LHCN-M2 (cell line): ENCODE data around the gene DRAP1. TPM values are rescaled to one million over a fixed set of nuclear protein-coding genes. Genes with fewer than 3 reads are reported as not detected.
"Not testable (repeated sequence)": the region's sequence is repeated elsewhere in the genome, so short reads cannot be mapped to it uniquely, and the experiment has no call there.

Experiments
- DNase-seq: peaks from one replicate; pipeline ENCODE4 v3.0.0-alpha.2; 2012; ENCODE audit warnings: low read depth
- total RNA-seq: library from RNA; depleted of rRNA; stranded (reverse); fragments of >200 nt; gene quantifications from 2 replicates; pipeline ENCODE4 v1.2.3, GENCODE V29; 2014

Gene DRAP1
- total RNA-seq, 1 experiment from 2014 or later, result 383 TPM

DNA sequence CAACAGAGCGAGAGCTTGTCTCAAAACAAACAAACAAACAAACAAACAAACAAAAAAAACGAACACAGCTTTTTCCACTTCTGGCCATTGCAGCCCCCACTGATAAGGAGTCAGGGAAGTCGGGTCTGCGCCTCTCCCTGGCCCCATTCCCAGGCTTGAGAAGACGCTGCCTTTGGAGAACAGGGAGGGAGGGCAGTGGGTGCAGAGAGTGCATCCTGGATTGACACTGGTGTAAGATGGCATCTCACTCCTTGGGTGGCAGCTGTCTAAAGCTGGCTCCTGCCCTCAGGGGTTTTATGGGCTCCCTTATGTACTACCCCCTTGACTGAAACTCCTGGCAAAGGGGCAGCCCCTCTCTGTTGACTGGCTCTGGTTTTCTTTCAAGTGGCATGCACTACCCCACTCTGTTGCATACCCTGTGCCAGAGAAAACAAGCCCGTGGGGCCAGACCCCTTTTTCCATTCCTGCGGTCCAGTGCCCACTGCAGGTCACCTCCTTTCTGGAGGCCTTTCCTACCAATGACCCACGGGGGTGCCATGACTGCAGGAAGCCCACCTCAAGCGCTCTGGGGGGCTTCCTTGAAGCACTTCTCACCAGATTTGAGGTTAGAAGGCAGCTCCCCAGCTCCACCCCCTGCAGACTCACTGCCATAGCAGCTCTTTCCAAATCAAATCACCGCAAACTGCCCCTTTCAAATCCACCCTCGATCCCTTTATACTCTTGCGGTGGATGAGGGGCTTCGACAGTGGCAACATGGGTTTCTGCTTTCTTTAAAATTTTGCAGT is 12.7 kb downstream of the DRAP1 start:
- no peak for DNase-seq

DNA sequence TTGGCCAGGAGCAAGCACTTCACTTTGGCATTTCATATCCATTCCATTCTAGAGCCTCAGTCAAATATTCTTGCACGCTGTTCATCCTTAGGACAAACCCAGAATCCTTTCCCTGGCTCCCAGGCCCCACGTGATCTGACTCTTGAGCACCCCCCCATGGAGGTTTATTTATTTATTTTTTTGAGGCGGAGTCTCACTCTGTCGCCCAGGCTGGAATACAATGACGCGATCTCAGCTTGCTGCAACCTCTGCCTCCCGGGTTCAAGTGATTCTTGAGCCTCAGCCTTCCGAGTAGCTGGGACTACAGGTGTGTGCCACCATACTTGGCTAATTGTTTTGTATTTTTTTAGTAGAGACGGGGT is 13.3 kb downstream of the DRAP1 start:
- no peak for DNase-seq

DNA sequence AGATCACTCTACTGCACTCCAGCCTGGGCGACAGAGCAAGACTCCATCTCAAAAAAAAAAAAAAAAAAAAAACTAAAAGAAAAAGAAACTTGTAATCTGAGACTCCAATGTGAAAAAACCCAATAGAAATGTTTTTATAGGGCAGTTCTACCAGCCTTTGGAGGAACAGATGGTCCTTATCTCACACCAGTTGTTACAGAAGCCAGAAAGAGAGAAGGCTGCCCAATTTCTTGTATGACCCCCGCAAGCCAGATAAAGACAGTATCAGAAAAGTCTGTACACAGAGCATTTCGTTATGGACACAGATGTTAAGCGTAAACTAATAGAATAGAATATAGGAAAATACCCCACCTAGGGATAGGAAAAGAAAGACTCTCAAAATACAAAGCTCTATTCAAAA is 14.8 kb downstream of the DRAP1 start:
- DNase-seq, result peak; percentile 55

DNA sequence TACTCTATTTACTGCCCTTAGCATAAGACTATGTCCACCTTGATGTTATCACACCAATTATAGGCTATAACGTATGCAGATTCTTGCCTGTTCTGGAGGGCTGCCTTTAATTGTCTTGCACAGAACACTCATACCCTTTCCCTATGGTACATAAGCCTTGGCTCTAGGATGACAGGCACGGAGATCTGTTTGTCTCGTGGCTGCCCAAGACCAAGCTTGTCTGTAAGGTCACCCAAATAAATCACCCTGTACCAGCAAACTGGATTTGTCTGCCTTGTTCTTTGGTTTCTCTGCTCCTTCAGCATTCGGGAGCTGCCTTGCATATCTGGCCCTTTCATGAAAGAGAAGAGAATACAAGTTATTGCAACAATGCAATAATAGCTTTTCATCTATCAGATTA is 18.5 kb downstream of the DRAP1 start:
- DNase-seq, result no peak

DNA sequence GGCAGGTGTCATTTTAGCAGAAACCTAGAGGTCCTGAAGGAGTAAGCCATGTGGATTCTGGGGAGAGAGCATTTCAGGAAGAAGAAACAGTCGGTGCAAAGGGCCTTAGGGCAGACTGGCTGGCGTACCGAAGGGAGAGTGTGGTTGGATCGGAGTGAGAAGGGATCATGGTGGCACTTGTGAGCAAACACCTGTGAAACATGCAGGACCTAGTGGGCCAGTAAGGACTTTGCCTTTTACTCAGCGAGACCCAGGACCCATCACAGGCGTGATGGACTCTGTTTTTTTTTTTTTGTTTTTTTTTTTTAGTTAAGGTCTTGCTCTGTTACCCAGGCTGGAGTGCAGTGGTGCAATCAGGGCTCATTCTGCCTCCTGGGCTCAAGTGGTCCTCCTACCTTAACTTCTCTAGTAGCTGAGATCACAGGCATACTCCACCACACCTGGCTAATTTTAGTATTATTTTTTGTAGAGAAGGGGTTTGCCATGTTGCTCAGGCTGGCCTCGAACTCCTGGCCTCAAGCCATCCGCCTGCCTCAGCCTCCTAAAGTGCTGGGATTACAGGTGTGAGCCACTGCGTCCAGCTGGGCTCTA is 22.6 kb downstream of the DRAP1 start:
- no peak for DNase-seq

DNA sequence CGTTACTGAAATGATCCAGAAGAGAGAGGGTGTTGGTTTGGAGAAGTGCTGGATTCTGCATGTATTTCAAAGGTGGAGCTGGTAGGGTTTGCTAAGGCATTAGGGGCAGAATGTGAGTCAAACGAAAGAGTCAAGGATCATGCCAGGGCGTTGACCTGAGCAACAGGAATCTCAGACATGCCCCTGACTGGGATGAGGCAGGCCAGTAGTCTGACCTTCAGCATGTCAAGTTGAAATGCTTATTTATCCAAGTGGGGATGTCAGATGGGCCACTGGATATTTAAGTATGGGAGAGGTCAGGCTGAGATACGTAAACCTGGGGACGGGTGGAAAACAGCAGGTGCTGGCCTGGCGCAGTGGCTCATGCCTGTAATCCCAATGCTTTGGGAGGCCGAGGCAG is 23.3 kb downstream of the DRAP1 start:
- no peak for DNase-seq

DNA sequence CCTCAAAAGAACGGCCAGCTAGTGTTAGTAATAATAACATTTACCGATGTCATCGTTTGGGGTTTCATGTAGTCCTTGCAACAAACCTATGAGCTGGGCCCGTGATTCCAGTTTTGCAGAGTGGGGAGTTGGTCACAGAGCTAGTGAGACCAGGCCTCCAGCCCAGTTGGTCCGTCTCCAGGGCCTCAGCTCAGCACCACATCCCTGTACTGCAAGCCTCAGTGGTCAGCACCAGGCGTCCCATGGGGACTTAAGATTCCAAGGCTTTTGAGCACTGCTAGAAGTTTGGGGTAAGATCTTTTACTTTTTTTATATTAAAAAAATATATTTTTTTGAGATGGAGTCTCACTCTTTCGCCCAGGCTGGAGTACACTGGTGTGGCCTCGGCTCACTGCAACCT is 25.0 kb downstream of the DRAP1 start:
- DNase-seq, result no peak

DNA sequence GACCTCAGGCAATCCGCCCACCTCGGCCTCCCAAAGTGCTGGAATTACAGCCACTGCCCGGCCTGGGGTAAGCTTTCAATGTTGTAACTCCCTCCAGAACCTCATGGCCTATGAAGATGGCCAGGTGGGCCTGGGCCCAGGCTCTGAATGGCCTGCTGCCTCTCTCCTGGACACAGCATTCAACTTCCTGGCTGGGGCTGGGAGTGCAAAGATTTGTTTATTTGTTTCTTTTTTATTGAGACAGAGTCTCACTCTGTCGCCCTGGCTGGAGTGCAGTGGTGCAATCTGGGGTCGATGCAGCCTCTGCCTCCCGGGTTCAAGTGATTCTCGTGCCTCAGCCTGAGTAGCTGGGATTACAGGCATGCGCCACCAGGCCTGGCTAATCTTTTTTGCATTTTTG is 25.5 kb downstream of the DRAP1 start:
- DNase-seq, result no peak

DNA sequence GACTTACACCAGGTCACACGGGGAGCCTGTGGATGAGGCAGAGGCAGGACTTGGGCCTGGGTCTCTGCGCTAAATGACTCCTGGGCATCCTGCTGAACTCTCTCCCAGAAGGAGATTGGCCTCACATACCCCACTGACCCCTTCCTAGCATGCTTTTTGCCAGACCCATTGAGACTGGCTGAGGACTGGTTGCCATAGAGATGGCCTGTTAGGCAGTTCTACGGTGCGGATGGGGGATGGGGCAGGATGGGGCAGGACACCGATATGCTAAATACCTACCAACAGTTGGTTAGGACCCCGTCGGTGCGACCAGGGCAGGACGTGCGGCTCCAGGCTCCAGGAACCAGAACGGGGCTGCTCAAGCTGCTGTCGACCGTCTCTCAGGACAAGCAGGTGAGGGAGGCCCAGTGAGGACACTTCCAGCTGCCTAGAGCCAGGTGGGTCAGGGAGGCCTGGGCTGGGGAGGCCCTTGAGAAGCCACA is 26.2 kb downstream of the DRAP1 start, which contains the start of gene TSGA10IP:
Gene TSGA10IP, plus strand, starts transcription at position 51 of the 482 bp plus-strand sequence. Its CDS starts 196 bp downstream, at position 247.
- DNase-seq, result no peak

DNA sequence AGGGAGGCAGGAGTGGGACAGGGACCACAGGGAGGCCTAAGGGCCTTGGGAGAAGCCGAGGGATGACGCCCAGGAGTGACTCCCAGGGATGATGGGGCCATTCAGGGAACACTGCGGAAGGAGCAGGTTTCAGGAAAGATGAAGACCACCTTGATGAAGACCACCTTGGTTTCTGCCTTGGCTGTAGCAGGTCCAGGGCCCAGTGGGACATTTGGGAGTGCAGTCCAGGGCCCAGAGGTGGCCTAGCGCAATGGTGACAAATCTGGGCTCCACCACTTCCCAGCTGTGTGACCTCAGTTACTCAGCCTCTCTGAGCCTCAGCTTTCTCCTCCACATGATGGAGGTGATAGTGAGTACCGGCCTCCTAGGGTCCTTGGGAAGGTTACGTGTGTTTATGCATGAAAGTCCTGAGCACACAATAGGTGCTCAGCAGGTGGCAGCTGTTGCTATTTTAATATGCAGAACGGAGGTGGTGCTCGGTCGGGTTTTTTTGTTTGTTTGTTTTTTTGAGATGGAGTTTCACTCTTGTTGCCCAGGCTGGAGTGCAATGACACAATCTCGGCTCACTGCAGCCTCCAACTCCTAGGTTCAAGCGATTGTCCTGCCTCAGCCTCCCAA is 26.8 kb downstream of the DRAP1 start:
- no peak for DNase-seq

DNA sequence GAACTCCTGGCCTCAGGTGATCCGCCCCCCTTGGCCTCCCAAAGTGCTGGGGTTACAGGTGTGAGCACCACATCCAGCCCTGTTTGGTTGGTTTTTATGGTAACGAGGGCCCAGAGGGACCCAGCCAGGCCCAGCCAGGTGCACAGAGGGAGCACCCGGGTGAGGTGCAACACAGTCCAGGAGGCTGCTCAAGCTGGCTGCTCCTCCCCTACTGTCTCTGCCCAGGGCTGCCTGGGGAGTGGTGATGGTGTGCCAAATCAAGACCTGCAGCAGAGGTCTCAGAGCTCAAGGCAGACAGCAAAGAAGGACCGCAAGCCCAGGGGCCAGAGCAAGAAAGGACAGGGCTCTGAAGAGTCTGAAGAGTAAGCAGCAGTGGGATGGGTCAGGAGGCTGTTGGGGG is 27.4 kb downstream of the DRAP1 start:
- no peak for DNase-seq

DNA sequence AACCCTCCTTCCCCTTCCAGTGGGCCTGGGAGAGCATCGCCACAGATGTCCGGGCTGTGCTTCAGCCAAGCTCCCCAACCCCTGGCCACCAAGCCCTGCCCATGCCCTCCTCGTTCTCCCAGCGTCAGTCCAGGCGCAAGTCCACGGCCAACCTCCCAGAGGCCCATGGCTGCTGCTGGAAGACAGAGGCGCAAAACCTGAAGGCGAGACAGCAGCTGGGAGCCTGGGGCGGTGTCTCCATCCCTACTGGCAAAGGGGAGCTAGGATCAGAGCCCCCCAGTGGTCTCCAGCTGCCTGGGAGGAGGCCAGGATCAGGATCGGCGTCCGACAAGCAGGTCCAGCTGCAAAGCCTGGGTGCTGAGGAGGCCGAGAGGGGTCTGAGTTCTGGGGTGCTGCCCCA is 27.9 kb downstream of the DRAP1 start:
- DNase-seq, result no peak

DNA sequence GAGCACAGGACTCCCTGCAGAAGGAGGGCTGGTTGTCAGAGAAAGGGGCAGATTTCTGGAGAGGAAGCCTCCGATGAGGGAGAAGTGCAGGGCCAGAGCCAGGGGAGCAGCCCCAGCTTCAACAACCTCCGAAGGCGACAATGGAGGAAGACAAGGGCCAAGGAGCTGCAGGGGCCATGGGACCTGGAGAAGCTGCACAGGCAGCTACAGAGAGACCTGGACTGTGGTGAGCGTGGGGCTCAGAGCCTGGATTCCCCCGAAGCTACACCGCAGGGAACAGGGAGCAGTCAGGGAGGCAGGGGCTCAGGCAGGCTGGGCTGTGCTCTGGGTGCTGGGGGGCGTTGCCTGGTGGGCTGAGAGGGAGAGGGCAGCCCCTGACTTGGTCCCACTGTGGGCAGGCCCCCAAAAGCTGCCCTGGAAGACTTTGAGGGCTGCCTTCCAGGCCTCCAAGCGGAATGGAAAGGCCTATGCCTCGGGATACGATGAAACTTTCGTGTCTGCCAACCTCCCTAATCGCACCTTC is 28.4 kb downstream of the DRAP1 start:
- DNase-seq, result no peak

DNA sequence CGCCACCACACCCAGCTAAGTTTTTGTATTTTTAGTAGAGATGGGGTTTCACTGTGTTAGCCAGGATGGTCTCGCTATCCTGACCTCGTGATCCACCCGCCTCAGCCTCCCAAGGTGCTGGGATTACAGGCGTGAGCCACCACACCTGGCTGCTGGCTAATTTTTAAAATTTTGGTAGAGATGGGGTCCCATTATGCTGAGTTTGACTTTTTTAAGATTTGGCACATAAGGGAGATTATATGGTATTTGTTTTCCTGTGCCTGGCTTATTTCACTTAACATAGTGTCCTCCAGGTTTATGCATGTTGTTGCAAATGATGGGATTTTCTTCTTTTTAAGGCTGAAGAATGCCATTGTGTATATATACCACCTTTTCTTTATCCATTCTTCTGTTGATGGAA is 31.5 kb downstream of the DRAP1 start:
- DNase-seq, result not testable (repeated sequence)

DNA sequence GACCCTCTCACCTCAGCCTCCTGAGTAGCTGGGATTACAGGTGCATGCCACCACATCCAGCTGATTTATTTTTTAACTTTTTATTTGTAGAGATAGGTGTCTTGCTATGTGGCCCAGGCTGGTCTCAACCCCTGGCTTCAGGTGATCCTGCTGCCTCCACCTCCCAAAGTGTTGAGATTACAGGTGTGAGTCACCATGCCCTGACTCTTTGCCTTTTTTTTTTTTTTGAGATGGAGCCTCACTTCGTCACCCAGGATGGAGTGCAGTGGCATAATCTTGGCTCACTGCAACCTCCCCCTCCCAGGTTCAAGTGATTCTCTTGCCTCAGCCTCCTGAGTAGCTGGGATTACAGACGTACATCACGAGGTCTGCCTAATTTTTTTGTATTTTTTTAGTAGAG is 32.4 kb downstream of the DRAP1 start:
- not testable (repeated sequence) for DNase-seq

DNA sequence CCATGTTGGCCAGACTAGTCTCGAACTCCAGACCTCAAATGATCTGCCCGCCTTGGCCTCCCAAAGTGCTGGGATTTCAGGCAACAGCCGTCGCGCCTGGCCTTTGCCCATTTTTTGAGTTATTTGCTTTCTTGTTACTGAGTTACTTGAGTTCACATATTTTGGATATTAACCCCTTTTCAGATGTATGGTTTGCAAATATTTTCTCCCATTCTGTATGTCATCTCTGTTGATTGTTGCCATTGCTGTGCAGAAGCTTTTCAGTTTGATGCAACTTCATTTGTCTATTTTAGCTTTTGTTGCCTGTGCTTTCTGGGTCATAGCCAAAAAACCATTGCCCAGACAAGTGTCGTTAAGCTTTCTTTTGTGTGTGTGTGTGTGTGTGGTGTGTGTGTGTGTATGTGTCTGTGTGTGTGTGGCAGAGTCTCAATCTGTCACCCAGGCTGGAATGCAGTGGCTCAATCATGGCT is 32.9 kb downstream of the DRAP1 start:
- no peak for DNase-seq

DNA sequence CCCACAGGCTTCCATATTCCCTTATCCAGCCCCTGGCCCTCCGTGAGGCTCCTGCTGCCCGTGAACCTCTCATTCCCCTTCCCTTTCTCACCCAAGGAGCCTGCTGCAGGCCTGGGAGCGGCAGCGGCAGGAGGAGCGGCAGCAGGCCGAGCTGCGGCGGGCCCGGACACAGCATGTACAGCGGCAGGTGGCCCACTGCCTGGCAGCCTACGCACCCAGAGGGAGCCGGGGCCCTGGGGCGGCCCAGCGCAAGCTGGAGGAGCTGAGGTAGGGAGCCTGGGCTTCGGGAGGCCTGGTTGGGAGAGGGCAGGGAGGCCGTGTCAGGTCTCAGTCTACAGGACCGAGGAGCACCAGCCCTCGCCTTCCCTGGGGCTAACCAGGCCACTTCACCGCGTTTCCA is 34.2 kb downstream of the DRAP1 start:
- no peak for DNase-seq

DNA sequence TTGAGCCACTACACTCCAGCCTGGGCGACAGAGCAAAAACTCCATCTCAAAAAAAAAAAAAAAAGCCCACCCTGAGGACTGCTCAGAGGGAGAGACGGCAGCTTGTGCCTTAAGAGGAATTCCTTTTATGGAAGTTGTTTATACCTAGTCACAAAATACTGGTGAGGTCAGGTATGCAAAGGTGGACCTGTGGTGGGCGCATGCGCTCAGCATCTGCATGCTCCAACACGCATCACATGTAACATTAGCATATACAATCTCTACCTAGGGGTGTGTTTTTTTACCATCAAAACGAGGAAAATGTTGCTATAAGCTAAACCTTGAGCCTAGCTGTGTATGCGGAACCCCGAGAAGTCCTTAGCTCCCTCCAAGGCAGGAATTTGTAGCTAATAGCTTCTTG is 35.5 kb downstream of the DRAP1 start:
- no peak for DNase-seq

DNA sequence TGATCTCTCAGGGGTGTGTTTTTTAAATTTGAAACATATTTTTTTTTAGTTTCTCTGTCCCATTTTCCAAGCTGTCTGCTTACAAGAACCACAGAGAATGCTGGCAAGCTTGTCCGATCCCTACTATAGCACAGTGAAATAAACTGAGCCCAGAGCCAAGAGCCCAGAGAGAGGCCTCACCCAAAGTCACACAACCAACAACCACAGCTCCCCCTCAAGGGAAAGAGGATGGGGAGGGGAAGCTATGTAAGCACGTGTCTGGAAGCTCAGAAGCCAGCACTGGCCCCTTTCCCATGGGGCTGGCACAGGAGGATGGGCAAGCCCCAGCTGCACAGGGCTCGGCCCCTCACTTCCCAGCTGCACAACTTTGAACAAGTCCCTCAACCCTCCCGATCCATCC is 39.1 kb downstream of the DRAP1 start:
- DNase-seq, result no peak

DNA sequence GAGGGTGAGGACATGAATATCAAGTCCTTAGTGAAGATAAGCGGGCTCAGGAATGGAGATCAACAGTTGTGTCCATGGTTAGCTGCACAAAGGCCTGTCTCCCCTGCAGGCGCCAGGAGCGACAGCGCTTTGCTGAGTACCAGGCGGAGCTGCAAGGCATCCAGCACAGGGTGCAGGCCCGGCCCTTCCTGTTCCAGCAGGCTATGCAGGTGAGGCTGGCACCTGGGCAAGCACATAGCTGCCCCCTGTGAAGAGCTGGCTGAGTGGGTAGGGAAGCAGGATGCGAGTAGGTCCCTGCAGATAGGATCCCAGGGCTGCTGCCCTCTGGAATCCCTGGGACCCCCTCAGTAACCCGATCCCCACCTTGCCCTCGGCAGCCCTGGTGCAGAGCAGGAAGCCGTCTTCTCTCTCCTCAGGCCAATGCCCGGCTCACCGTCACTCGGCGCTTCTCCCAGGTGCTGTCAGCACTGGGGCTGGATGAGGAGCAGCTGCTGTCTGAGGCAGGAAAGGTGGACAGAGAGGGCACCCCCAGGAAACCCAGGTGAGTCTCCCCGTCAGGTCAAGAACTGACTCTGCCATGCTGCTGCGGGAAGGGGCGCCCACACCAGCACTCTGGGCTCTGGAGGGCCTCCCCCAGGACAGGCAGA is 39.7 kb downstream of the DRAP1 start:
- DNase-seq, result no peak

DNA sequence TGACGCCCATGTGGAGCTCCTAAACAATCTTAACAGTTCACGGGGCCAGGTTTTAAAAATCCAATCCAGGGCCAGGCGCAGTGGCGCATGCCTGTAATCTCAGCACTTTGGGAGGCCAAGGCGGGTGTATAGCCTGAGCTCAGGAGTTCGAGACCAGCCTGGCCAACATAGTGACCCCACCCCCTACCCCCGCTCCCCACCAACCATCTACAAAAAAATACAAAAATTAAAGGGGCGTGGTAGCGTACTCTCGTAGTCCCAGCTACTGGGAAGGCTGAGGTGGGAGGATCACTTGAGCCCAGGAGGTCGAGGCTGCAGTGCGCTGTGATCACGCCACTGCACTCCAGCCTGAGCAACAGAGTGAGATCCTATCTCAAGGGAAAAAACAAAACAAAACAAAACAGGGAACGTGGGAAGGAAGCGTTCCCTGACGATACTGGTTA is 41.6 kb downstream of the DRAP1 start:
- no peak for DNase-seq
